OCI-LY3 (cell line): ENCODE data around the gene UBB.

Source experiments
- H2AFZ ChIP-seq: fragments of 200-600, 300-600 bp; shearing (Covaris generic); 2 replicates; pipeline ENCODE4 v1.6.0; 2014; ENCODE audit warnings: antibody characterized with exemption, low read depth, low read length
- H3K27ac ChIP-seq: fragments of 200-600, 300-600 bp; sonication (generic); 2 replicates; pipeline ENCODE4 v1.5.1; 2014; ENCODE audit warnings: mild to moderate bottlenecking, low read length, moderate library complexity, mixed read lengths
- H3K27me3 ChIP-seq: fragments of 200-600, 300-600 bp; sonication (generic); 2 replicates; pipeline ENCODE4 v1.6.1; 2014; ENCODE audit warnings: low read depth, low read length, mixed read lengths
- H3K36me3 ChIP-seq: fragments of 200-600, 300-600 bp; sonication (generic); replicated peaks from 2 replicates; pipeline ENCODE3; 2014; ENCODE audit warnings: low read depth, low read length, mixed read lengths
- H3K4me1 ChIP-seq: fragments of 300-600, 200-600 bp; sonication (generic); 2 replicates; pipeline ENCODE4 v1.6.1; 2014; ENCODE audit warnings: low read length, mixed read lengths
- H3K4me2 ChIP-seq: fragments of 200-600, 300-600 bp; sonication (generic); 2 replicates; pipeline ENCODE4 v1.6.1; 2014; ENCODE audit warnings: low read length, mixed read lengths
- H3K4me3 ChIP-seq: fragments of 300-600, 200-600 bp; sonication (generic); 2 replicates; pipeline ENCODE4 v1.5.1; 2014; ENCODE audit warnings: antibody characterized with exemption, mild to moderate bottlenecking, low read length, moderate library complexity
- H3K79me2 ChIP-seq: fragments of 300-600, 200-600 bp; shearing (Covaris generic); 2 replicates; pipeline ENCODE4 v1.6.1; 2014; ENCODE audit warnings: mild to moderate bottlenecking, low read length, mixed read lengths
- H3K9ac ChIP-seq: fragments of 300-600, 200-600 bp; shearing (Covaris generic); 2 replicates; pipeline ENCODE4 v1.6.0; 2014; ENCODE audit warnings: mild to moderate bottlenecking, low read length, moderate library complexity
- H3K9me3 ChIP-seq: fragments of 200-600, 300-600 bp; shearing (Covaris generic); 2 replicates; pipeline ENCODE4 v1.6.1; 2014; ENCODE audit warnings: low read length, mixed read lengths; ENCODE audit not compliant: insufficient read depth
- H4K20me1 ChIP-seq: fragments of 200-600, 300-600 bp; sonication (generic); 2 replicates; pipeline ENCODE4 v1.6.1; 2016; ENCODE audit warnings: low read length, mixed read lengths; ENCODE audit not compliant: insufficient read depth
- EZH2phosphoT487 ChIP-seq: fragments of 200-600 bp; shearing (Covaris generic); IDR thresholded peaks from 2 replicates; pipeline ENCODE4 v1.6.1; 2018; ENCODE audit warnings: antibody characterized with exemption, mixed run types, low read depth
- TF ChIP-seq, protein P1 (sequence below): fragments of 200-600, 300-600 bp; sonication (generic); IDR thresholded peaks from 2 replicates; pipeline ENCODE4 v1.5.1; 2014; ENCODE audit warnings: antibody characterized with exemption, low read length, low read depth

The UBB gene

GRCh38 chr17:16419929-16420271 is 39.0 kb downstream of the UBB start:
- Histone ChIP-seq H3K36me3 (no peaks in the 10 kb centered on the region), H3K27me3 (no peaks in the 10 kb centered on the region), H4K20me1 (no peaks in the 10 kb centered on the region), H2AFZ (no peak overlapping the region), H3K4me2 (peak overlapping the region; percentile 63), H3K79me2 (peaks cover 19% of the 10 kb centered on the region), H3K27ac (peak overlapping the region; percentile 89), H3K9ac (no peak overlapping the region), H3K4me1 (peaks cover 37% of the 10 kb centered on the region), H3K4me3 (no peak overlapping the region), H3K9me3 (no peaks in the 10 kb centered on the region)
- no peak for TF ChIP-seq EZH2phosphoT487
- TF ChIP-seq, protein P1, sequence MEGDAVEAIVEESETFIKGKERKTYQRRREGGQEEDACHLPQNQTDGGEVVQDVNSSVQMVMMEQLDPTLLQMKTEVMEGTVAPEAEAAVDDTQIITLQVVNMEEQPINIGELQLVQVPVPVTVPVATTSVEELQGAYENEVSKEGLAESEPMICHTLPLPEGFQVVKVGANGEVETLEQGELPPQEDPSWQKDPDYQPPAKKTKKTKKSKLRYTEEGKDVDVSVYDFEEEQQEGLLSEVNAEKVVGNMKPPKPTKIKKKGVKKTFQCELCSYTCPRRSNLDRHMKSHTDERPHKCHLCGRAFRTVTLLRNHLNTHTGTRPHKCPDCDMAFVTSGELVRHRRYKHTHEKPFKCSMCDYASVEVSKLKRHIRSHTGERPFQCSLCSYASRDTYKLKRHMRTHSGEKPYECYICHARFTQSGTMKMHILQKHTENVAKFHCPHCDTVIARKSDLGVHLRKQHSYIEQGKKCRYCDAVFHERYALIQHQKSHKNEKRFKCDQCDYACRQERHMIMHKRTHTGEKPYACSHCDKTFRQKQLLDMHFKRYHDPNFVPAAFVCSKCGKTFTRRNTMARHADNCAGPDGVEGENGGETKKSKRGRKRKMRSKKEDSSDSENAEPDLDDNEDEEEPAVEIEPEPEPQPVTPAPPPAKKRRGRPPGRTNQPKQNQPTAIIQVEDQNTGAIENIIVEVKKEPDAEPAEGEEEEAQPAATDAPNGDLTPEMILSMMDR = no peak

DNA sequence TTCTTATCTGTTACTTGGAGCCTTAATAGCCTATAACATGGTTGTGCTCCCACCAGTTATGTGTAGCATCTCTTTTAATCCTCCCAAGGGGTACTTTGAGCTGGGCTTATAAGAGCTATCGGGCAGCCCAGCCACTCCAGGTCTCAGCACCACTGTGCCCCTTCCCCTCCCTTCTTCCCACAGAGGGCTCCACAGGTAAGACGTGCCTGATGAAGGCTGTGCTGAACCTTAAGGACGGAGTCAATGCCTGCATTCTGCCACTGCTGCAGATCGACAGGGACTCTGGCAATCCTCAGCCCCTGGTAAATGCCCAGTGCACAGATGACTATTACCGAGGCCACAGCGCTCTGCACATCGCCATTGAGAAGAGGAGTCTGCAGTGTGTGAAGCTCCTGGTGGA is 41.5 kb downstream of the UBB start:
- Histone ChIP-seq H3K4me1 (peaks cover 27% of the 10 kb centered on the region), H3K4me3 (no peak overlapping the region), H3K9ac (no peak overlapping the region), H4K20me1 (no peaks in the 10 kb centered on the region), H3K79me2 (no peaks in the 10 kb centered on the region), H3K36me3 (no peaks in the 10 kb centered on the region), H3K27me3 (no peaks in the 10 kb centered on the region), H2AFZ (no peak overlapping the region), H3K9me3 (no peaks in the 10 kb centered on the region), H3K4me2 (no peak overlapping the region), H3K27ac (no peak overlapping the region)
- TF ChIP-seq, protein P1 = no peak
- no peak for TF ChIP-seq EZH2phosphoT487

DNA sequence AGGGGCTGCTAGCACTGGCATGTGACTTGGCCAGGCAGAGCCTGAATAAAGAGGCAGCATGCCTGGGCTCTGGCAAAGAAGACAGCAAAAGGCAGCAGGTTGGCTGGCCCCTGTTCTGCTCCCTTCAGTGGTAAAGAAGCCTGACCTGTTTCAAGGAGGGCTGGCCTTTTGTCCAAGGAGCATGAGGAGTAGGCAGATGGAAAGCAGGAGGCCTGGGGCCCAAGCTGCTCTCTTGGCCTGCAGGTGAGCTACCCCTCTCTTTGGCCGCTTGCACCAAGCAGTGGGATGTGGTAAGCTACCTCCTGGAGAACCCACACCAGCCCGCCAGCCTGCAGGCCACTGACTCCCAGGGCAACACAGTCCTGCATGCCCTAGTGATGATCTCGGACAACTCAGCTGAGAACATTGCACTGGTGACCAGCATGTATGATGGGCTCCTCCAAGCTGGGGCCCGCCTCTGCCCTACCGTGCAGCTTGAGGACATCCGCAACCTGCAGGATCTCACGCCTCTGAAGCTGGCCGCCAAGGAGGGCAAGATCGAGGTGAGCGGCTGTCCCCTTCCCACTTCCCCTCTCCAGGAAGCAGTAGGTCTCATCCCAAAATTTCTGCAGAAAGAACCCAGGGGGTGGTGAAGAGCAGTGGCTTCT is 42.5 kb downstream of the UBB start:
- H3K27ac ChIP-seq = no peak overlapping the region
- no peak overlapping the region for H3K4me3 ChIP-seq
- H2AFZ ChIP-seq = no peak overlapping the region
- H3K9ac ChIP-seq = no peak overlapping the region
- H3K9me3 ChIP-seq = no peaks in the 10 kb centered on the region
- no peaks in the 10 kb centered on the region for H3K27me3 ChIP-seq
- H3K4me1 ChIP-seq = peaks cover 17% of the 10 kb centered on the region
- no peaks in the 10 kb centered on the region for H4K20me1 ChIP-seq
- no peaks in the 10 kb centered on the region for H3K36me3 ChIP-seq
- TF ChIP-seq, protein P1 = no peak
- TF ChIP-seq EZH2phosphoT487 = no peak
- no peaks in the 10 kb centered on the region for H3K79me2 ChIP-seq
- H3K4me2 ChIP-seq = no peak overlapping the region

DNA sequence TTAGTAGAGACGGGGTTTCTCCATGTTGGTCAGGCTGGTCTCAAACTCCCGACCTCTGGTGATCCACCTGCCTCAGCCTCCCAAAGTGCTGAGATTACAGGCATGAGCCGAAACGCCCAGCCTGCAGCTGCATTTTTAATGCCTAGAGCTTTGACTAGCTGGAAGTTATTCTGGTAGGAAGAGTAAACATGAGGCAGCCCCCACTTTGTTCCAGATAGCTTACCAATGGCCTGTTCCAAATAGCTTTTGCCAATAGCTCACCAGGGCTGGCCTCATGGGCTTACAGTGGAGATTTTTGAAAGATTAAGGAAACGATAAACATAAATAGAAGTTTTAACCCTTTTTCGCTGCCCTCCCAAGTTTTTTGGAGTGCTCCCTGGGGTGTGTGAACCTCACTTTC is 44.3 kb downstream of the UBB start:
- Histone ChIP-seq H2AFZ (no peak overlapping the region), H3K79me2 (no peaks in the 10 kb centered on the region), H3K27me3 (no peaks in the 10 kb centered on the region), H3K4me1 (no peaks in the 10 kb centered on the region), H3K36me3 (no peaks in the 10 kb centered on the region), H3K9me3 (no peaks in the 10 kb centered on the region), H3K27ac (no peak overlapping the region), H3K4me3 (no peak overlapping the region), H3K4me2 (no peak overlapping the region), H3K9ac (no peak overlapping the region), H4K20me1 (no peaks in the 10 kb centered on the region)
- TF ChIP-seq, protein P1 = no peak
- TF ChIP-seq EZH2phosphoT487 = no peak
